HG02759 (cell line): ENCODE measurements around the gene AGO1.
"Not testable (repeated sequence)": the region's sequence is repeated elsewhere in the genome, so short reads cannot be mapped to it uniquely, and the experiment has no call there.

Experiments
- ATAC-seq: cut with Tn5 transposase; IDR thresholded peaks from one replicate; pipeline ENCODE4 v1.9.1; 2021; ENCODE audit warnings: mild to moderate bottlenecking, moderate library complexity; ENCODE audit not compliant: unreplicated experiment

Gene AGO1

GRCh38 chr1:35866991-35867390 is 16.0 kb upstream of the AGO1 start:
- ATAC-seq: no peak

GRCh38 chr1:35869245-35869950 is 13.6 kb upstream of the AGO1 start:
- ATAC-seq: not testable (repeated sequence)

- ATAC-seq: no peak
These were observed 12.2 kb upstream of the AGO1 start for GRCh38 chr1:35870651-35871309.

GRCh38 chr1:35873243-35873750 is 9.7 kb upstream of the AGO1 start:
- no peak for ATAC-seq

GRCh38 chr1:35874115-35874514 is 8.9 kb upstream of the AGO1 start:
- ATAC-seq: not testable (repeated sequence)

GRCh38 chr1:35876988-35877387 is 6.0 kb upstream of the AGO1 start:
- no peak for ATAC-seq

- no peak for ATAC-seq
These were observed 1.1 kb upstream of the AGO1 start for GRCh38 chr1:35881850-35882273.

GRCh38 chr1:35882586-35882944 is 444 bp upstream of the AGO1 start:
- ATAC-seq: no peak

GRCh38 chr1:35883635-35884101 is 659 bp downstream of the AGO1 start:
- peak; percentile 20 for ATAC-seq

GRCh38 chr1:35884934-35885333 is 1.9 kb downstream of the AGO1 start:
- ATAC-seq: no peak

- no peak for ATAC-seq
These were observed 3.1 kb downstream of the AGO1 start for GRCh38 chr1:35885961-35886558.

- no peak for ATAC-seq
These were observed 3.8 kb downstream of the AGO1 start for GRCh38 chr1:35886577-35887431.

- no peak for ATAC-seq
These were observed 4.5 kb downstream of the AGO1 start for GRCh38 chr1:35887508-35887907.

- ATAC-seq: no peak
These were observed 5.2 kb downstream of the AGO1 start for GRCh38 chr1:35888255-35888654.

- not testable (repeated sequence) for ATAC-seq
These were observed 6.0 kb downstream of the AGO1 start for GRCh38 chr1:35888981-35889380.

GRCh38 chr1:35893051-35893879 is 10.3 kb downstream of the AGO1 start:
- no peak for ATAC-seq

GRCh38 chr1:35894183-35894582 is 11.2 kb downstream of the AGO1 start:
- peak; percentile 86 for ATAC-seq

- no peak for ATAC-seq
These were observed 11.6 kb downstream of the AGO1 start for GRCh38 chr1:35894656-35895055.

- no peak for ATAC-seq
These were observed 16.9 kb downstream of the AGO1 start for GRCh38 chr1:35899941-35900340.

GRCh38 chr1:35901235-35901634 is 18.2 kb downstream of the AGO1 start:
- ATAC-seq: no peak
